CD4-positive, alpha-beta T cell treated with Interleukin-4 for 1 hour (primary cell): ENCODE measurements around the gene PRRX1.

ENCODE experiments used
- DNase-seq, 2 donors: peaks; one replicate each; pipeline ENCODE4 v3.0.0-alpha.2; 2020 to 2022

The PRRX1 gene

DNA sequence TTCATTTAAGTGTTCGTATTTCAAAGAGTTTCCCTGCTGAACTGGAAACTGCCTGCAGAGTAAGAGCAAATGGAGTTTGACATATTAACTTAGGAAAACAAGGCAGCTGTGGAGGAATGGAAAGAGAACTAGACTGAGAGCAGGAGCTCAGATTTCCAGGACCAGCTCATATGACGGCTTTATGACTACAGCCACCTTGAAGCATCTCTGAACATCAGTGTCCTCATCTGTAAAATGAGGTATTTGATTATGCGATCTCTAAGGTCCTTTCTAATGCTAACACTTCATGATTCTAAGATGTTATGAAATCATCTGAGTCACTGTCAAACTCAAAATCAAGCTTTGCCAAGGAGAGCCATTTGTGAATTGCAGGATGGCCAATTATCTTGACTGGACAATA lies 112.3 kb downstream of the PRRX1 start:
- no peak for DNase-seq

DNA sequence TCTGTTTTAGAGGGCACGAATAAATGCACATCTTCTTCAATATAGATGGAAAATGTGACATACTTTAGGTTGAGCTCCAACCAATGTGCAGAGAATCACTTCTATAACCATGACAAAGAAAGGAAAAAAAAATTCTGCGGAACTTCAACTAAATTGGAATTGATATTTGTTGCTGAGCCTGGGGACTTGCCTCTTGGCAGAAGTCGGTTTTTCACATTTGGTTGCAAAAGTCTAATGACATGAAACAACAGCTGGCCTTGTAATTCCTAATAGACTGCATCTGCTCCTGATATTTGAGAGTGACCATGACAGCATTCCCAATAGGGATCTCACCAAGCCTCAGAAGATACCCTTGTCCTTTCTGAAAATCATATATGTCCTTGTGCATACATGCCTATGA lies 112.8 kb downstream of the PRRX1 start:
- no peak for DNase-seq
